Stimulated activated CD8-positive, alpha-beta memory T cell treated with anti-CD3 and anti-CD28 coated beads, Interleukin-12 subunit alpha, Interleukin-12 subunit beta, amount 100 ng/mL, for 24 hours (primary cell): ENCODE results near the gene TAL1.
"Not testable (repeated sequence)": the region's sequence is repeated elsewhere in the genome, so short reads cannot be mapped to it uniquely, and the experiment has no call there.

Experiments
- DNase-seq: peaks from one replicate; pipeline ENCODE4 v3.0.0-alpha.2; 2020; ENCODE audit errors: extremely low read depth

Gene TAL1

DNA sequence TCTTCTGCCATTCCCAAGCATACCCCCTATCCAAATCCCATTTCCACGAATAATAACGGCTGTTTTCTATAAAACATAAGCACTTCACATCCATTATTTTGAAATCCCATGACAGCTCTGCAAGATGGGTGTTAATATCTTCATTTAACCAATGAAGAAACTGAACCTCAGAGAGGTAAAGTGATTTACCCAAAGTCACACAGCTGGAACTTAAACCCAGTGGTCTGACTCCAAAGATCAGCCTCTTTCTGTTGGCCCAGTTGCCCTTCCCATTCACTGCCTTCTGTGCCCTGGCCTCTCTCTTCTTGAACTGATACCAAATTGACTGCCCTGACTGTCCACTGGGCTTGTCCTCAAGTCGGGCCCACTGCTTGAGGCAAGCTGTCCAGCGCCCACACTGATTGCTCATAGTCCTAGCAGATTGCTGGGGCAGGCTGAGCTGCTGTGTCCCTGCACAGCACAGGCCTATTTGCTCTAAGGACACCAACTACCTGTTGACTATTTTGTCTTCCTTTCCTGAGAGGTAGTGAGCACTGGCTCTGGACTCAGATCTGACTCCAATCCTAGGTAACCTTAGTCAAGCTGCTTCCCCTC, 19.3 kb downstream of the TAL1 start:
- no peak for DNase-seq

DNA sequence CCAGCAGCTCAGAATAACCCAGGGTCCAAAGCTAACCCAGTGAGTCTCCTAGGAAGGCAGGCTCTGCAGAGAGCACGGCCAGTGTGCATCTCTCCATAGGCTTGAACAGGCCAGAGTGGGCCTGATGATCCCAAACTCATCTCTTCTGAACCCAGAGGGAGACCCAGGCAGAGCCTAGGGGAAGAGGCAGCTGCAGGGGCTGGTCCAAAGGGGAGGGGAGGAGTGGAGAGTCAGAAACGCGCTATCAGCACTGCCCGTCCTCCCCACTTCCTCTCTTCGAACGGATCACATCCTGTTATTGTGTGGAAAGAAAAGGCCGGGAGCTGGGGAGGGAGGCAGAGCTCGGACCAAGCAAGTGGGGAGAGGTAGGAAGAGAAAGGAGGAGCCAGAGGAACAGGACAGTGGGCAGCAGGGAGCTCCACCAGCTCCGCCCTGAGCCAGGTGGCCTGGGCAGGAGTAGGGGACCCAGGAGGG, 20.2 kb downstream of the TAL1 start:
- DNase-seq, result no peak

DNA sequence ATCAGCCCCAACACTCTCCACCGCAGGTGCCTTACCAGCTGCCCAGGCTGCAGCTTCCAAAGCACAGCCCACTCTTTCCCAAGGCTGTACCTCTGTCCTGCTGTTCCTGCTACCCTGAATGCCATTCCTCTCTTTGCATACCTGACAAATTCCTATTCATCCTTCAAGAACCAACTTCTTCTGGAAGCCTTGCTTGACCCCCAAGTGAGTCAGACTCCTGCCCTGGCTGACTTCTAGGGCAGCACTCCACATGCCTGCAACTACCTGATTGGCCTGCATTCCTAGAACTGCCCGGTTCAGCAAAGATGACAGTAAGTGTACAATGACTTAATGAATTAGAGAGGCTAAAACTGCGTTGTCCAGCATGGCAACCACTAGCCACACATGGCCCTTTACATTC, 21.4 kb downstream of the TAL1 start:
- no peak for DNase-seq

DNA sequence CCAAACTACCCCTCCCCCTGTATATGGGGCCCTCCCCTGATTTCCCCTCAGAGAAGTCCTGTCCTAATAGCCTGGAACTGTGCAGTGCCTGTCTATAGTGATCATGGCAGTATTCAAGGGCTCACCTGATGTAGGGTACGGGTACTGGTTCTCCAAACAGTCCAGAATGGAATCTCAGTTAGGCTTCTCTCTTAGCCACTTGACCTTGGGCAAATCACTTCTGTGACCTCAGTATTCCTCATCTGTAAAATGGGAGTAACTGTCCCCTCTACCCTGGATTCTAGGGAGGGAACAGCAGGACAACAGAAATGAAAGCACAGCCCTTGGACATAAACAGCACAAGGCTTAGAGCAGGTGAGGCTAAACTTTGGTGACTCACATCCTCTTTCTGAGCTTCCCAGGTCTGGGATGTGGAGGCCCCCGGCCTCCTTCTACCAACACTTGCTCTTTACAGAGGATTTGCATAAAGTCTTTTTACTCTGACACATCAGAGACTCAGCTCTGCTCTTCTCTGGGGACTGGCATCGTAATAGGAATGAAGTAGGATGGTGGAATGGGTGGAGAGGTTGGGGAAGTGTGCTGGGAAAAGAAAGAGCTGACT, 22.2 kb downstream of the TAL1 start:
- no peak for DNase-seq

DNA sequence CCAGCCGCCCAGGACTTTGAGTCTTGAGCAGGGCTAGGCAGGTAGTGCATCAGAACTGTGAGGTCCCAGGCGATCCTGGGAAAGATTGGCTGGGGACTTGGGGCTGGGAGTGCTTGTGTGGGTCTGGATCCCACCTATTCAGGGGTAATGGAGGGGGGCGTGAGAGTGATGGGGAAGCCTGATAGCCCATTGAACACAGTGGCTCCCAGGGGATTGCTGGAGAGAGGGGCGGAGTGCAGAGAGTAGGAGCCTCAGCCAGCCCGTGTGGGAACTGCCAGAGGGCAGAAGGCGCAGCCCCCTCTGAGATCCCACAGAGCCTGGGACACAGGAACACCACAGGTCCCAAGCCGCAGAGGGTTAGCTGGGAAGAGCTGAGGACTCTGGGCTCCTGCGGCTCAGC, 22.9 kb downstream of the TAL1 start:
- DNase-seq, result no peak

DNA sequence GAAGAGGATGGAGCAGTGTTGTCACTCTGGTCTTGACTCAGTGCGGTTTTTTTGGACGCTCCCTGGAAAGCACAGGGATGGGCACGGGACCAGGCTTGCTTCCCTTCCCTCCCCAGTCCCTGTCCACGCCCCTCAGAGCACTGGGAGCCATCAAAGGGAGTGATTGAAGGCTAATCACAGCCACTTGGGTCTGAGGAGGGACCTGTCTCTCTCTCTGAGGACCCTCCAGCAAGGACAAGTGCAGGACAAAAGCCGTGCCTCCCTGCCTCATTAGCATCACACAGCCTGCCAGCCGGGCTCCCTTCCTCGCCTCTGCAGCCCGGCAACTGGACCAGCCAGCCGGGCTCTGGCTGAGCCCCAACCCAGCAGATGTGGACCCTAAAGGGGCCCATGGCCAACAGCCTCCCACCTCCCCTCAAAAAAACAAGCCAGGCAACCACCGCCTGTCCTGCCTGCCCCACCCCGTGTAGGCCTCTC, 23.6 kb downstream of the TAL1 start:
- no peak for DNase-seq

DNA sequence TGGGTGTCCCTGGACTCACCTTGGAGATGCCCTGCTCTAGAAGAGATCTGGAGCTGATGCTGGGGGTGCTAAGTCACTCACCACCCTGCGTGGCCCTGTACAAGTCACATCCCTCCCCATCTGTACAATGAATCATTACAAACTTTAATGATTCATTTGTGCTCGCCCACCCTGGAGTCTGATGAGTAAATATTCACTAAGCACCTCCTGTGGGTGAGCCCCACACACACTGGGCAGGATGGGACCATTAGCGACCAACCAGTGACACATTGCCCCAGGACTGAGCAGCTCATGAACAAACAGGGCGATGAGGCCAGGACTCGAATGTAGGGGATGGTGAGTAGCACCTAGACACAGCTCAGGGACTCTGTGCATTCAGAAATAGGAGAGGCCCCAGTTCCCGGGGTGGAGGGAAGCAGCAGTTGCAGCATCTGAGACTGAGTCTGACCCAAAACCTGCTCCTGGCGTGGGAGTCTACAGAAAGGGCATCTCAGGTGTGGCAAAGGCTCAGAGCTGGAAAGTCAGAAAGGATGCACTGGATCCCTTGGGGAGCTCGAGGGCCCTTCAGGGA, 24.1 kb downstream of the TAL1 start:
- no peak for DNase-seq

DNA sequence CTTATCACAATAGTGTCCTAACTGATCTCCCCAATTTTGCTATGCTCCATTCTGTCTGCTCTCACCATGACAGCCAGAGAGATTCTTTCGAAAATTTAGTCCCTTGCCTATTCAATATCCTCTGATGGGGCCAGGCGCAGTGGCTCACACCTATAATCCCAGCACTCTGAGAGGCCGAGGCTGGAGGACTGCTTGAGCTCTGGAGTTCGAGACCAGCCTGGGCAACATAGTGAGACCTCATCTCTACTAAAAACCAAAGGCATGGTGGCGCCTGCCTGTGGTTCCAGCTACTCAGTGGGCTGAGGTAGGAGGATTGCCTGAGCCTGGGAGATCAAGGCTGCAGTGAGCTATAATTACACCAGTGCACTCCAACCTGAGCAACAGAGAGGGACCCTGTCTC, 26.1 kb downstream of the TAL1 start:
- no peak for DNase-seq

DNA sequence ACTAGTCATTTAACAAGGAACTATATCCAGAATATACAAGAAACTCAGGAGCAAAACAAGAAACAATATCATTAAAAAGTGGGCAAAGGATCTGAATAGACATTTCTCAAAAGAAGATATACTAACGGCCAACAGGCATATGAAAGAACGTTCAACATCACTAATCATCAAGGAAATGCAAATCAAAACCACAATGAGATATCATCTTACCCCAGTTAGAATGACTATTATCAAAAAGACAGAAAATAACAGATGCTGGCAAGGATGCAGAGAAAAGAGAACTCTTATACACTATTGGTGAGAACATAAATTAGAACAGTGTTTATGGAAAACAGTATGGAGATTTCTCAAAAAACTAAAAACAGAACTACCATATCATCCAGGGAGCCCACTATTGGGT, 28.5 kb downstream of the TAL1 start:
- not testable (repeated sequence) for DNase-seq

DNA sequence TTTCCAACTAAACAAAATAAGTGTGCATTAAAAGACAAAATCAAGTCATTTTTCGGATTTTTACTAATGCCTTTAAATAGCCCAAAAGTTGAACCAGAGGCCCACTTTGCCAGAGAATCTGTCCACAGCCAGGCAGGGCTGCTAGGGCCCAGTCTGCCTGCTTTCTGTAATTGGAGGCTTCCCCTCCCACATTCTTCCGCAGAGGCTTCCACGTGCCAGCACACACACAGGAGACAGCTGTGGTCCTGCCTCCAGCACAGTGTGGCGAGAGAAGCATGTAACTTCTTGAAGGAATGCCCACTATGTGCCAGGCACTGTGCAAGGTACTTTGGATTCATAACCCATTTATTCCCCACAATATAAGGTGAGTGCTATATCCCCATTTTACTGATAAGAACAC, 30.8 kb downstream of the TAL1 start:
- no peak for DNase-seq

DNA sequence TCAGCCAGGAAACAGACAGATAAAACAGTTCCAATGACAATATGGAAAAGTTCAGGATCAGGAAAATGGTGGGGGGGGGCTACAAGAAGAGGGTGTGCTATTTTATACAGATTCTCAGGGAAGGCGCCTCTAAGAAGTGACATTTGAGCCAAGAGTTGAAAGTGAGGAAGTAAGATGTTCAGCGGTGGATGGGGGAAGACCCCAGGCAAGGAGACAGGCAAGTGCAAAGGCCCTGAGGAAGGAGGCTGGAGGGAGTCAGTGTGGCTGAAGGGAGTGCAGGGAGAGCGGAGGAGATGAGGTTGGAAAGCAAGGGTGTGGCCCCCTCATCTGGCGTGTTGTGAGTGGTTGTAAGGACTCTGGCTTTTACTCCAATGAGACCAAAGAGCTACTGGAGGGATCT, 33.8 kb downstream of the TAL1 start:
- DNase-seq, result no peak

DNA sequence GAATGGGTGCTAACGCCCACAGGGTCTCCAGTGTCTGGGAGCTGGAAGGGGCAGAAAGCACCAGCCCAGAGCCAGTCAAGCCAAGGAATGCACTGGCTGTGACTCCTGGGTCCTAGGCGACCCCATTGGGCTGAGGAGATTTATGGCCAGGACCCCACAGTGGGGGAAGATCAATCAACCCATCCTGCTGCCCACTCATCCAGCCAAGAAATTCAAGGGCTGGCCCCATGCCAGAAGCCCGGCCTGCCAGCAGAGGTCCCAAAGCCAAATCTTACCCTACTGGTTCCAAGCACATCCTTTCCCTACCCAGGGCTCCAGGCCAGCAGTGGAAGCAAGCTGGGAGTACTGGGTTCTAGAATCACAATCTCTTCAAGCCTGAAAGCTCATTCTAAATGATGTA, 35.4 kb downstream of the TAL1 start:
- no peak for DNase-seq

DNA sequence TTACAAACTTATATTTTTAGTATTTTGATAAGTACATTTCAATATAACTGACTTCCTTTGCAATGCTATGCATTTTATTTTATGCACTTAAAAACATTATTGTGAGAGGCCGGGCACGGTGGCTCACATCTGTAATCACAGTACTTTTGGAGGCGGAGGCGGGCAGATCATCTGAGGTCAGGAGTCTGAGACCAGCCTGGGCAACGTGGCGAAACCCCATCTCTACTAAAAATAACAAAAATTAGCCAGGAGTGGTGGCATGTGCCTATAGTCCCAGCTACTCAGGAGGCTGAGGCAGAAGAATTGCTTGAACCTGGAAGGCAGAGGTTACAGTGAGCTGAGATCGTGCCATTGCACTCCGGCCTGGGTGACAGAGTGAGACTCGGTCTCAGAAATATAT, 36.0 kb downstream of the TAL1 start:
- not testable (repeated sequence) for DNase-seq

DNA sequence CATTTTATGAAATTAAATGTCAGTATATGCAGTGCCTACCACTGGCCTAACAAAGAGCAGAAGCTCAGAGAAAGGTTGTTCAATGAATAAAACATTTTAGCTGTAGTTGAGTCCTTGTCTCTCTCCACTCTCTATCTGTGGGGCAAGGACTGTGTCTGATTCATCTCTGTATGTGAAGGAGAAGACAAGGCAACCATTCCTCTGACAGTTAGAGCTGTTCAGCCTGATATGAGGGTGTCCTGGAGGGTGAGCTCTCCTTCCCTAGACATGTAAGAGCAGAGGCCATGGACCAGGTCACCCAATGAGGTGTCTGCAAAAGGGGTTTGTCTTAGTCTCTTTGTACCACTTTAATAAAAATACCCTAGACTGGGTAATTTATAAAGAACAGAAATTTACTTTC, 37.7 kb downstream of the TAL1 start:
- DNase-seq, result no peak

DNA sequence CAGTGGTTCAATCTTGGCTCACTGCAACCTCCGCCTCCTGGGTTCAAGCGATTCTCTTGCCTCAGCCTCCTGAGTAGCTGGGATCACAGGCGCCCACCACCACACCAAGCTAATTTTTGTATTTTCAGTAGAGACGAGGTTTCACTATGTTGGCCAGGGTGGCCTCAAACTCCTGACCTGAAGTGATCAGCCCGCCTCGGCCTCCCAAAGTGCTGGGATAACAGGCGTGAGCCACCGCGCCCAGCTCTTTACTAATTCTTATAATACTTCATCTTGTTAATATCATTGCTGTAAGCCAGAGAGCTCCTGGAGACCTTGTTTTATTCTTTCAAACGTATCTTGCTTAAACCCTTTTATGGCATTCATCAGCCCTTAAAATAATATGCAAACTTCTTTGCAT, 38.5 kb downstream of the TAL1 start:
- DNase-seq, result not testable (repeated sequence)

DNA sequence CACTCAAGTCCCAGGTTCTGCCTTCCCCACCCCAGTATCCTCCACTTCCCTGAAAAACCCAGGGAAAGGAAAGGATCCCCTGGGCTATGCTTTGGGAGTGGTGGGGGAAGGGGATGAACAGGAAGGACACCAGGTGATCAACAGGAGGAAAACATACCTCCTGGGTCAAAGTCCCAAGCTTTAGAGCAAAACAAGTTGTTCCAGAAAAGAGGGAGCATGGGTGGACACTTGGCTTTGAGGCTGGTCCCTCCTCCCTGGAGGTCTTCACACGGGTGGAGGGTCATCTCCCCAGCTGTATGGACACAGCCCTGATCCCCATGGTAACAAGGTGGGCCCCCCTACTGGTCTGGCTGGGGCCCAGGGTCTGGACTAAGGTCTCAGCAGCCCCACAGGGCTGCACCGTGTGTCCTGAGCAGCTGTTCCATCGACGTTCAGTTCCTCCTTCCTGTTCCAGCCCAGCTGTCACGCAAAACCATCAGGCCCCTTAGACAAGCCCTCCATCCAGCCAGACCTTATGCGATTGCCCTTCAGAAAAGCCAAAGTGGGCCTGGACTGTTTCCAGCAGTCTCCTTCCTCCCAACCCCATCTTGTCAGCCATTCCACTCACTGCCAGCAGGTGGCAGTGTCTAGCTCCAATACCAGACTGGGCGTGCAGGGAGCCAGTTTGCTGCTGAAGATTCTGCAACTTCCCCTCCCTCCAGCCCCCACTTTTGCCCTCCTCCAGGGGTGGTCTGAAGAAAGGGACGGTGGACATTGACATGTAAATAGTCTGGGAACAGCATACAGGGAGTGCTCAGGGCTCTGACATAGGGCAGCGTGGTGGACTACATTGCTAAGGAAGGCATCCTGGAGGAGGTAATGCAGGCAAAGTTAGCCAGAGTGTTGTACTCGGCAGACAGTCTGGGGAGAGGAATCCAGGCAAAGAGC, 39.3 kb downstream of the TAL1 start:
- peak; percentile 21 for DNase-seq

DNA sequence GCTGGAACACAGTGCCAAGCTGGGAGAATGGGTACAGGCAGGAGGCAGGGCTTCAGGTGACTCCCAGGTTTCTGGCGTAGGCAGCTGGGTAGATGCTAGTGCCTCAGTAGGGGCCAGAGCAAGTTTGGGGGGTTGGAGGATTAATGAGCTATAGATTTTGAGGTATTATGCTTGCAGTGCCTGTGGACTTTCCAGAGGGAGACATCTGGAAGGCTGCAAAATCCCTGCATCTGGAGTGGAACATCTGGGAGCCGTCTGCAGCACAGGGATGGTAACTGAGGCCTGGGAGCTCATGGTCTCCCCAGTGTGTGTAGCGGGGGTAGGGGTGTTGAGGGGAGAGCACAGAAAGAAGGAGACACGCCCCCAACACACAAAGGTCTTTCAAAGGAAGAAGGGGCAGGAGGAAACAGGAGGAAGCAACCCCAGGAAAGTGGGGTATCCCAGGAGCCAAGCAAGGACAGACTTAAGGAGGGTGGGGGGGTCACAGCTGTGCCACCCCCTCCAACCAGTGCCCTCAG, 40.0 kb downstream of the TAL1 start:
- no peak for DNase-seq

DNA sequence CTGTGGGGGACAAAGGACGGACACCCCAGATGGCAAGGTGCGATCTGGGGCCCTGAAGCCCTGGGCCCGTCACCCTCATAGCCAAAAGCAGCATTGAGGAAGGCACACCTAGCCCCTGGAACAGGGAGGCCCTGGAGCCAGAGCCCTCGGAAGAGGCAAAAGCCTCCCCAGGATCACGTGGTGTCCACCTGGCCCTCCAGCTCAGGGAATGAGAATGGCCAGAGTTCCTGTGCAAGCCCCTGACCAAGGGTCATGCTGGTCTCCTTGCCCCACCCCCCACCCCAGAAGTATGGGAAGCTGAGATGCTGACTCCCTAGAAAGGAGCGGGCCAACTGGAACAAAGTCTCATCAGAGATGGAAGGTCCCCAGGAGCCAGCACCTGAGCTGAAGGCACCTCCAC, 41.2 kb downstream of the TAL1 start:
- no peak for DNase-seq

DNA sequence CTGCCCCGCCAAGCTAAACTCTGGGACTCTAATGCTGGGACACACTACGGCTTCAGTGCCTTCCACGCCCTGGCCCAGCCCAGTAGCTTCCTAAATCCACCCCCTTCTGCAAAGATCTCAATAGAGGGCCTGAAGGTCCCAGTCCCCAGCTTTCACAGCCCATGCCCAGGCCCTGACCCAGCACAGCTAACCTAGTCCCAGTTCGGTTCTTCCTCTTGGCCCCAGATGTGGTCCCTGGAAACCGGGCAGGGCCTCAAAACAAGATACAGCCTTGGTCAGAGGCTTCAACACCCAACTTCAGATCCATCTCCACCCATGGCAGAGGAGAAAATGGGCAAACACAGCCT, 41.5 kb downstream of the TAL1 start:
- no peak for DNase-seq

DNA sequence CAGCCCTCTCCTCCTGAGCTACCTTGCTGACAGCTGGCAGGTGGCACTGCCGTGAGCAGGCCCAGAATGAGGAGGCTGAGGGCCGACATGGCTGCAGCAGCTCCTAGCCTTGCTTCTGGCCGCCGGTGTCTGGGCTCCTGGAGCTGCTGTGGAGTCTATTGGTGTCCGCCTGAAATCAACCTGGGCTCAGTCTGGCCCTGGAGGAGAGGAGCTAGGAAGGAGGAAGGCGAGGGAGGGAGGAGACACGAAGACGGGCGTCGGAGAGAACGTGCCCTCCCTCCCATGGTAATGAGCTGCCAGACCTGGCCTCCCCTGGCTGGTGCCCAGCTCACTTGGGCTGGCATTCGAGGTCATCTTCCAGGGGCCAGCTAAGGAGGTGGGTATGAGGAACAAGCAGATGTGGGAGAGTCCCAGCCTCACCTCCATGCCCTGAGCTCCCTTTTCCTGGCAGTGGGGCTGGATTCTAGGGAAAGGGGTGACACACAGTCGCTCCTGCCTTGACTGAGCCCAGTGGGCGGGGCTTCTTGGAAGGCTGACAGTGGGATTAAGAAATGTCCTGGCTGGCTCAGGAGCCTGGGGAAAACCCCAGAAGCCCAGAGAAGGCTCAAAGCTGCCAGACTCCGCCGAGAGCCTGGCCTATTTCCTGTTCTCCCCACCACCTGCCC, 42.0 kb downstream of the TAL1 start, which contains the start of gene PDZK1IP1:
PDZK1IP1 (minus strand) TSS at position 193 of the 665 bp plus-strand sequence; CDS start at position 89, 104 bp downstream.
- no peak for DNase-seq
